GM12892 (cell line): ENCODE measurements around the gene ATP6V0D1.
"Not testable (repeated sequence)": the region's sequence is repeated elsewhere in the genome, so short reads cannot be mapped to it uniquely, and the experiment has no call there.

Source experiments
- DNase-seq: peaks from one replicate; pipeline ENCODE4 v3.0.0; 2011; ENCODE audit not compliant: insufficient read length
- FAIRE-seq: peaks from 2 replicates; lab custom pipeline; 2011; peaks lifted over from hg19 to GRCh38; lab: Jason Lieb, UNC
- POLR2A ChIP-seq: IDR thresholded peaks from 2 replicates; pipeline ENCODE4 v1.6.1; 2011; ENCODE audit warnings: low read depth, low read length, control low read depth
- POLR2AphosphoS5 ChIP-seq: IDR thresholded peaks from 2 replicates; pipeline ENCODE4 v1.6.1; 2011; ENCODE audit warnings: low read depth, low read length, control low read depth
- TAF1 ChIP-seq: IDR thresholded peaks from 2 replicates; pipeline ENCODE4 v1.6.1; 2011; ENCODE audit warnings: low read depth, mild to moderate bottlenecking, control low read depth, low read length, borderline replicate concordance

ATP6V0D1 gene

GRCh38 chr16:67417333-67418061 is 63.5 kb downstream of the ATP6V0D1 start:
- no peak for DNase-seq
- no peak for FAIRE-seq
- TF ChIP-seq TAF1 (no peak), POLR2AphosphoS5 (no peak), POLR2A (no peak)

- TF ChIP-seq POLR2AphosphoS5 (no peak), TAF1 (no peak), POLR2A (no peak)
- DNase-seq (peak; percentile 83), FAIRE-seq (peak; percentile 56)
These were observed 64.8 kb downstream of the ATP6V0D1 start, which contains the start of gene ZDHHC1 for GRCh38 chr16:67415872-67416793. ZDHHC1 (minus strand) TSS chr16:67416477; CDS start chr16:67407775, 8,702 bp downstream.

GRCh38 chr16:67415421-67415820 is 65.5 kb downstream of the ATP6V0D1 start:
- DNase-seq, FAIRE-seq: not testable (repeated sequence)

- FAIRE-seq: no peak
- DNase-seq: no peak
These were observed 66.7 kb downstream of the ATP6V0D1 start for GRCh38 chr16:67413978-67414911.

GRCh38 chr16:67412294-67412693 is 68.7 kb downstream of the ATP6V0D1 start:
- no peak for FAIRE-seq

More at GRCh38 chr16:67413978-67414911, 66.7 kb downstream of the ATP6V0D1 start:
- TF ChIP-seq POLR2AphosphoS5 (no peak), TAF1 (no peak), POLR2A (no peak)

GRCh38 chr16:67411339-67411738 is 69.6 kb downstream of the ATP6V0D1 start:
- no peak for FAIRE-seq
- TF ChIP-seq TAF1: no peak
- no peak for TF ChIP-seq POLR2A
- no peak for TF ChIP-seq POLR2AphosphoS5
- DNase-seq: no peak

More at GRCh38 chr16:67412294-67412693, 68.7 kb downstream of the ATP6V0D1 start:
- TF ChIP-seq POLR2A (no peak), TAF1 (no peak), POLR2AphosphoS5 (no peak)
- DNase-seq: no peak

GRCh38 chr16:67409631-67410030 is 71.3 kb downstream of the ATP6V0D1 start:
- no peak for DNase-seq
- FAIRE-seq: no peak
- TF ChIP-seq POLR2A (no peak), POLR2AphosphoS5 (no peak), TAF1 (no peak)

GRCh38 chr16:67407788-67408452 is 73.0 kb downstream of the ATP6V0D1 start:
- TF ChIP-seq TAF1 (no peak), POLR2A (no peak), POLR2AphosphoS5 (no peak)
- no peak for DNase-seq
- FAIRE-seq: no peak

GRCh38 chr16:67407176-67407787 is 73.7 kb downstream of the ATP6V0D1 start:
- DNase-seq: no peak
- no peak for TF ChIP-seq POLR2AphosphoS5
- no peak for TF ChIP-seq POLR2A
- TF ChIP-seq TAF1: no peak
- no peak for FAIRE-seq

GRCh38 chr16:67406111-67406971 is 74.6 kb downstream of the ATP6V0D1 start:
- no peak for FAIRE-seq
- TF ChIP-seq POLR2AphosphoS5: no peak
- TF ChIP-seq POLR2A: no peak
- no peak for TF ChIP-seq TAF1
- DNase-seq: no peak
